Neural crest cell (in vitro differentiated cells): Measurements from ENCODE around the gene PCNX2. TPM values are rescaled to one million over a fixed set of nuclear protein-coding genes. Genes with fewer than 3 reads are reported as not detected.
A peak's percentile ranks its signal among the peaks of the same experiment; 100 is the strongest.

Experiments
- DNase-seq: peaks from one replicate; pipeline ENCODE4 v3.0.0; 2021; ENCODE audit warnings: low read depth, mixed read lengths, low spot score
- H3K27ac Mint-ChIP-seq: one replicate; pipeline ENCODE4 v1.8.0; 2021; ENCODE audit warnings: mild to moderate bottlenecking, mixed read lengths; ENCODE audit not compliant: unreplicated experiment
- H3K27me3 Mint-ChIP-seq: 2 replicates; pipeline ENCODE4 v1.8.0; 2021; ENCODE audit warnings: low read depth, mild to moderate bottlenecking, mixed read lengths
- H3K36me3 Mint-ChIP-seq: 2 replicates; pipeline ENCODE4 v1.8.0; 2021; ENCODE audit warnings: low read depth, mild to moderate bottlenecking, mixed read lengths
- H3K4me1 Mint-ChIP-seq: 2 replicates; pipeline ENCODE4 v1.8.0; 2021; ENCODE audit warnings: mixed read lengths
- H3K4me3 Mint-ChIP-seq: one replicate; pipeline ENCODE4 v1.8.0; 2021; ENCODE audit warnings: mild to moderate bottlenecking, mixed read lengths
- H3K9me3 Mint-ChIP-seq: 2 replicates; pipeline ENCODE4 v1.8.0; 2021; ENCODE audit warnings: mixed read lengths
- total RNA-seq: library from RNA; stranded (reverse); gene quantifications from 2 replicates; pipeline ENCODE4 v1.2.1, GENCODE V29; 2021
- TF ChIP-seq, protein P1 (sequence below): fragments of 200-600 bp; sonication (generic); conservative IDR thresholded peaks from 2 replicates; pipeline ENCODE4 v1.5.0; 2021; ENCODE audit warnings: antibody characterized with exemption, mild to moderate bottlenecking

Gene PCNX2
- total RNA-seq, 1 donor from 2014 or later, result 13.6 TPM

DNA sequence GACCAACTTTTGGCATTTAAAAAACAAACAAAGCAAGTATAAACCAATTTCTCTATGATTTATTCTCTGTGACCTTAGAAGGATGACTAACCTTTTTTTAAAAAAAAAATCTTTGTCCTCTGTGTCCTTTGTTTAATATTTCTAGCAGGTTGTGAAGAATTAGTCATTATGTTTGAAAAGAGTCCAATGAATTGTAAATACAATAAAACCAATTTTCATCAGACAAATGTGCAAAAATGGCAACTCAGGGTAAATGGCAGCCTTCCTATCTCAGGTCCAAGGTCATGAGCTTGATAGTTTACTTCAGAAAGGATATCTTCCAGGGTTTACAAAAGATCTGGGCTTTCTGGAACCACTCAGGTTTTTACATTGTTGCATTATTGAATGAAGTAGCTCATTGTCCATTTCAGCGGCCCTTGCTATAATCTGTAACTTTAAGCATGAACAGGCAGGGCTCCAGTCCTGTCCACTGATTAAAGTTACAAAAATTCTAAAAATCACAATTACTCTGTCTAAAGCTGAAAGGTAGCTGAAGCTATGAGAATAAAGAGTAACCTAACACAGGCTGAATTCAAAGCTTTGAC, 20.3 kb upstream of the PCNX2 start:
- H3K9me3 Mint-ChIP-seq, result no peaks in the 10 kb centered on the region
- no peak overlapping the region for H3K27ac Mint-ChIP-seq
- no peaks in the 10 kb centered on the region for H3K4me1 Mint-ChIP-seq
- H3K4me3 Mint-ChIP-seq, result no peak overlapping the region
- DNase-seq, result no peak
- TF ChIP-seq, protein P1, sequence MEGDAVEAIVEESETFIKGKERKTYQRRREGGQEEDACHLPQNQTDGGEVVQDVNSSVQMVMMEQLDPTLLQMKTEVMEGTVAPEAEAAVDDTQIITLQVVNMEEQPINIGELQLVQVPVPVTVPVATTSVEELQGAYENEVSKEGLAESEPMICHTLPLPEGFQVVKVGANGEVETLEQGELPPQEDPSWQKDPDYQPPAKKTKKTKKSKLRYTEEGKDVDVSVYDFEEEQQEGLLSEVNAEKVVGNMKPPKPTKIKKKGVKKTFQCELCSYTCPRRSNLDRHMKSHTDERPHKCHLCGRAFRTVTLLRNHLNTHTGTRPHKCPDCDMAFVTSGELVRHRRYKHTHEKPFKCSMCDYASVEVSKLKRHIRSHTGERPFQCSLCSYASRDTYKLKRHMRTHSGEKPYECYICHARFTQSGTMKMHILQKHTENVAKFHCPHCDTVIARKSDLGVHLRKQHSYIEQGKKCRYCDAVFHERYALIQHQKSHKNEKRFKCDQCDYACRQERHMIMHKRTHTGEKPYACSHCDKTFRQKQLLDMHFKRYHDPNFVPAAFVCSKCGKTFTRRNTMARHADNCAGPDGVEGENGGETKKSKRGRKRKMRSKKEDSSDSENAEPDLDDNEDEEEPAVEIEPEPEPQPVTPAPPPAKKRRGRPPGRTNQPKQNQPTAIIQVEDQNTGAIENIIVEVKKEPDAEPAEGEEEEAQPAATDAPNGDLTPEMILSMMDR, result no peak
- H3K27me3 Mint-ChIP-seq, result peaks cover 12% of the 10 kb centered on the region
- H3K36me3 Mint-ChIP-seq, result no peaks in the 10 kb centered on the region

DNA sequence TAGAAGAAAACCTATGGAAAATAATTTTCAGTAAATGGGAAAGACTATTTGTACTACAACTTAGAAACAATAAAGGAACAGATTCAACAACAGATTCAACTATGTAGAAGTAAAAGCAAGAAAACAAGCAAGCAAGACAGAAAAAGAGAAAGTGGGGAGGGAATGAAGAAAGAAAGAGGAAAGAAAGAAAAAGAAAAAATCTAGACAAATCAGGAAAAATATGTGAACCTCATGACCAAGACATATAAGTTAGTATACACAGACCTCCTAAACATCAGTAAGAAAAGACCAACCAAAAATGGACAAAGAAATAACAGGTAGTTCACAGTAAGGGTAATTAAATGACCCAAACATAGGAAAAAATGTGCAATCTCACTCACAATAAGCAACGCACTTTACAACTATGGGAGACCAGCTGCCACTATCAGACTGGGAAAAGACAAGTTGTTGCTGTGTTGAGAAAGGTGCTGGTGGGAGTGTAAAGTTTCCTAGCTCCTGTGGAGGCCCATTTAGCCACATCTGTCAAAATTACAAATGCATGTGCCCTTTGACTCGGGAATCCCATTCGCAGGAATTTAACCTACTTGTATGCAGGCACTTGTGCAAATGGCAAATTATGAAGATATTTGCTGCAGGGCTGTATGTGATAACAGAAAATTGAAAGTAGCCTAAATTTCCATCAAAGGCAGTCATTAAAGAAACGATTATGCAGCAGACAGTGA, 18.1 kb upstream of the PCNX2 start:
- no peak overlapping the region for H3K27ac Mint-ChIP-seq
- TF ChIP-seq, protein P1, result no peak
- H3K4me1 Mint-ChIP-seq, result no peaks in the 10 kb centered on the region
- H3K4me3 Mint-ChIP-seq, result no peak overlapping the region
- no peaks in the 10 kb centered on the region for H3K9me3 Mint-ChIP-seq
- peaks cover 4% of the 10 kb centered on the region for H3K27me3 Mint-ChIP-seq
- H3K36me3 Mint-ChIP-seq, result no peaks in the 10 kb centered on the region
- no peak for DNase-seq

DNA sequence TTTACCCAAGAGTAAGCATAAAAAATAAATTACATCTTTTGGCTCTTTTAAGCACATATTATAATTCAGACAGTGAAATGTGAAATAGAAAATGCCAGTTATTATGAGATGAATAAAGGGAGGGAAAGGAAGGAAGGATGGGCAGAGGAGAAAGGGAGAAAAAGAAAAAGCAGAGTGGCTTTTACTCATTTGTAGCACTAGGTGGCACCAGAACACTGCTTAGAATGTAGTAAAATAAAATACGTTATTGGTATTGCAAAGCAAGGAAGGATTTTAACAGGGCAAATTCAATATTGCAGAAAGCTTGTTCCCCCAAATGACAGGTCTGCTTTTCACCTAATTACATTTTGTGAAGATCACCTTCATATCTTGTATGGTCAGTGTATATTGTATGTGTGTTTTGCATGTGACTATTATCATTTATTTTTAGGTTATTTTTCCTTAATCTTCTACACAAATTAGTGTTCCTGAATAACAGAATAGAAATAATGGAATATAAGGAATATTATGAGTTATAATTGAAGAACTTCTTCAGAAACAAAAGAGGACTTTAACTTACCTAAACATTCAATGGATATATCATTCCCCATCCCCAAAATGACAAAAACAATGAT, 9.1 kb upstream of the PCNX2 start:
- Mint-ChIP-seq H3K9me3 (no peaks in the 10 kb centered on the region), H3K36me3 (no peaks in the 10 kb centered on the region), H3K4me1 (no peaks in the 10 kb centered on the region), H3K27ac (no peak overlapping the region), H3K27me3 (no peaks in the 10 kb centered on the region), H3K4me3 (no peak overlapping the region)
- TF ChIP-seq, protein P1, result peak; percentile 88
- DNase-seq, result no peak

DNA sequence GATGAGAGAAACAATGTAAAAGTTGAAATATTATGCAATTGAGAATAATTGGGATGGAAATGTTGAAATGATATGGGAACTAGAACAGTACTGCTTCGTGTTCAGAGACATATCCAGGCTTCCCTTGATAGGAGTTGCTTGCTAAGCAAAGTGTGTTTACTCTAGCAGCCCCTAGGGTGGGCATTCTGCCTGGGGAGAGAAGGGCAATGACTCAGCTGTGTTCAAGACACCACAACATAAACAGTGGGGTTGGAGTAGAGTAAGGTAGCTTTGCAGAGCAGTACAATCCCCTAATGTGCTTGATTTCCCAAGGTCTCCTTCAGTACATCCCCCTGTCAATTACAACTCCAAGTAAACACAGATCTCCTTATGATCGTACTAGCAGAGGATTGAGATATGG, 4.8 kb upstream of the PCNX2 start:
- Mint-ChIP-seq H3K27me3 (no peaks in the 10 kb centered on the region), H3K4me1 (peaks cover 6% of the 10 kb centered on the region), H3K36me3 (no peaks in the 10 kb centered on the region), H3K4me3 (no peak overlapping the region), H3K9me3 (no peaks in the 10 kb centered on the region), H3K27ac (no peak overlapping the region)
- no peak for DNase-seq
- TF ChIP-seq, protein P1, result no peak

DNA sequence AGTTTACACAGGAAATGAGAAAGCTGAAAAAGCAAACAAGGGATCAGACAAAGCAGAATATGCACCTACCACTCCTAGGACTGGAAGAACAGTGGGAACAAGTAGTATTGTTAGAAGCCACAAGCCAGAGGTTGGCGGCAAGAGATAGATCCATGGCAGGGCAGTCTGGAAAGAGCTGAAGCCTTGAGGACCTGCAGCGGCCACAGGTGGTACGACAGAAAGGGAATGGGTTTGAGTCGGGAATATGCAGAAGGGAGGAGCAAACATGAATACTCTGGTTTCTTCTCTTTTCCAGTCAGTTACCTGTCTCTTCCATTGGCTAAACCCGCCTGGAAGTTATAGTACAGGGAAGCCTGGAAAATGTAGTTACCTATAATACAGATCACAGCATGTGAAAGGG, 3.9 kb upstream of the PCNX2 start:
- peaks cover 13% of the 10 kb centered on the region for H3K4me1 Mint-ChIP-seq
- TF ChIP-seq, protein P1, result no peak
- no peaks in the 10 kb centered on the region for H3K36me3 Mint-ChIP-seq
- H3K4me3 Mint-ChIP-seq, result no peak overlapping the region
- no peak for DNase-seq
- no peaks in the 10 kb centered on the region for H3K27me3 Mint-ChIP-seq
- no peaks in the 10 kb centered on the region for H3K9me3 Mint-ChIP-seq
- no peak overlapping the region for H3K27ac Mint-ChIP-seq
